ENCODE results near the gene SLX4IP.
A peak's percentile ranks its signal among the peaks of the same experiment; 100 is the strongest.

The SLX4IP gene

GRCh38 chr20:10468340-10468845 is 33.3 kb downstream of the SLX4IP start:
- TF ChIP-seq, protein P1, sequence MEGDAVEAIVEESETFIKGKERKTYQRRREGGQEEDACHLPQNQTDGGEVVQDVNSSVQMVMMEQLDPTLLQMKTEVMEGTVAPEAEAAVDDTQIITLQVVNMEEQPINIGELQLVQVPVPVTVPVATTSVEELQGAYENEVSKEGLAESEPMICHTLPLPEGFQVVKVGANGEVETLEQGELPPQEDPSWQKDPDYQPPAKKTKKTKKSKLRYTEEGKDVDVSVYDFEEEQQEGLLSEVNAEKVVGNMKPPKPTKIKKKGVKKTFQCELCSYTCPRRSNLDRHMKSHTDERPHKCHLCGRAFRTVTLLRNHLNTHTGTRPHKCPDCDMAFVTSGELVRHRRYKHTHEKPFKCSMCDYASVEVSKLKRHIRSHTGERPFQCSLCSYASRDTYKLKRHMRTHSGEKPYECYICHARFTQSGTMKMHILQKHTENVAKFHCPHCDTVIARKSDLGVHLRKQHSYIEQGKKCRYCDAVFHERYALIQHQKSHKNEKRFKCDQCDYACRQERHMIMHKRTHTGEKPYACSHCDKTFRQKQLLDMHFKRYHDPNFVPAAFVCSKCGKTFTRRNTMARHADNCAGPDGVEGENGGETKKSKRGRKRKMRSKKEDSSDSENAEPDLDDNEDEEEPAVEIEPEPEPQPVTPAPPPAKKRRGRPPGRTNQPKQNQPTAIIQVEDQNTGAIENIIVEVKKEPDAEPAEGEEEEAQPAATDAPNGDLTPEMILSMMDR (IDR thresholded peaks at IDR 0.05), result no peak
- H3K27me3 ChIP-seq, result no peaks in the 10 kb centered on the region
- H3K27ac ChIP-seq, result peak overlapping the region; percentile 66 to 68
- H3K4me3 ChIP-seq, result no peak overlapping the region
- no peaks in the 10 kb centered on the region for H3K9me3 ChIP-seq
- peaks cover 0 to 58% (median 28%) of the 10 kb centered on the region in 4 donors for H3K4me1 ChIP-seq
- intact Hi-C loops (cut with DNase I; ENCODE audit: low total_unique reads), result loop anchor here (2.0 to 10.0 kb wide), 2 partner anchors 198 to 1076 kb away; no protein-coding TSS in a partner anchor
- no peaks in the 10 kb centered on the region for H3K36me3 ChIP-seq
- DNase-seq, result no peak

- no peak for DNase-seq
- TF ChIP-seq, protein P1 (IDR thresholded peaks at IDR 0.05), result no peak
- Histone ChIP-seq H3K4me3 (no peak overlapping the region), H3K36me3 (no peaks in the 10 kb centered on the region), H3K9me3 (no peaks in the 10 kb centered on the region), H3K27ac (peak overlapping the region in 1 of 2 donors; percentile 68), H3K4me1 (peaks cover 0 to 65% (median 31%) of the 10 kb centered on the region in 4 donors), H3K27me3 (no peaks in the 10 kb centered on the region)
- intact Hi-C loops (cut with DNase I; ENCODE audit: low total_unique reads), result loop anchor here (2.0 to 10.0 kb wide), 2 partner anchors 198 to 1076 kb away; no protein-coding TSS in a partner anchor
Observed at GRCh38 chr20:10469056-10469455, 34.0 kb downstream of the SLX4IP start.

GRCh38 chr20:10469599-10469998 is 34.5 kb downstream of the SLX4IP start:
- Histone ChIP-seq H3K36me3 (no peaks in the 10 kb centered on the region), H3K27me3 (no peaks in the 10 kb centered on the region), H3K27ac (peak overlapping the region; percentile 27 to 43), H3K9me3 (no peaks in the 10 kb centered on the region), H3K4me3 (no peak overlapping the region), H3K4me1 (peaks cover 0 to 68% (median 32%) of the 10 kb centered on the region in 4 donors)
- TF ChIP-seq, protein P1 (IDR thresholded peaks at IDR 0.05), result peak; percentile 68 to 76
- intact Hi-C loops (cut with DNase I; ENCODE audit: low total_unique reads), result loop anchor here (2.0 to 10.0 kb wide), 2 partner anchors 197 to 1075 kb away; no protein-coding TSS in a partner anchor
- peak; percentile 60 to 73 for DNase-seq

- intact Hi-C loops (cut with DNase I; ENCODE audit: low total_unique reads), result loop anchor here (2.0 to 5.0 kb wide), 2 partner anchors 82 to 801 kb away; no protein-coding TSS in a partner anchor
- H3K27ac ChIP-seq, result peak overlapping the region; percentile 27 to 43
Observed at GRCh38 chr20:10470276-10470675, 35.2 kb downstream of the SLX4IP start.

GRCh38 chr20:10472871-10473270 is 37.8 kb downstream of the SLX4IP start:
- no peaks in the 10 kb centered on the region for H3K36me3 ChIP-seq
- intact Hi-C loops (cut with DNase I; ENCODE audit: low total_unique reads), result loop anchor here (5.0 kb wide), 1 partner anchor 79 kb away; no protein-coding TSS in a partner anchor
- H3K4me1 ChIP-seq, result peaks cover 0 to 57% (median 22%) of the 10 kb centered on the region in 4 donors
- H3K27me3 ChIP-seq, result no peaks in the 10 kb centered on the region
- H3K4me3 ChIP-seq, result no peak overlapping the region
- H3K9me3 ChIP-seq, result no peaks in the 10 kb centered on the region
- TF ChIP-seq, protein P1 (IDR thresholded peaks at IDR 0.05), result no peak
- peak overlapping the region; percentile 18 to 52 for H3K27ac ChIP-seq
- DNase-seq, result no peak

More at GRCh38 chr20:10470276-10470675, 35.2 kb downstream of the SLX4IP start:
- no peaks in the 10 kb centered on the region for H3K27me3 ChIP-seq
- H3K9me3 ChIP-seq, result no peaks in the 10 kb centered on the region
- peaks cover 0 to 75% (median 34%) of the 10 kb centered on the region in 4 donors for H3K4me1 ChIP-seq
- no peaks in the 10 kb centered on the region for H3K36me3 ChIP-seq
- H3K4me3 ChIP-seq, result no peak overlapping the region
- no peak for DNase-seq
- TF ChIP-seq, protein P1 (IDR thresholded peaks at IDR 0.05), result no peak
